Measurements from ENCODE around the gene MTERF4. TPM values are rescaled to one million over a fixed set of nuclear protein-coding genes. Genes with fewer than 3 reads are reported as not detected.

The MTERF4 gene
- total and polyA plus RNA-seq, 11 donors = 16.4 to 29.1 (median 23.0) TPM

GRCh38 chr2:241081190-241081642 lies 20.9 kb downstream of the MTERF4 start:
- Histone ChIP-seq H3K4me3 (no peak overlapping the region), H3K27ac (no peak overlapping the region), H3K4me1 (peaks cover 0 to 4% (median 0%) of the 10 kb centered on the region in 12 donors), H3K36me3 (peaks cover 0 to 25% (median 10%) of the 10 kb centered on the region in 9 donors), H3K27me3 (no peaks in the 10 kb centered on the region), H3K9me3 (no peaks in the 10 kb centered on the region)
- WGBS, 4 donors = 56 to 71% (median 63%) methylated on average over 9 of the region's 9 CpGs
- TF ChIP-seq CTCF (IDR thresholded peaks at IDR 0.05) (no peak), POLR2A (IDR thresholded peaks at IDR 0.05) (no peak)
- intact Hi-C loops (cut with DNase I) = loop anchor here in 1 of 10 donors (10.0 kb wide), 1 partner anchor 226 kb away; no protein-coding TSS in a partner anchor
- no peak for DNase-seq
- peak in 2 of 4 donors; percentile 12 to 44 for ATAC-seq

GRCh38 chr2:241080405-241081189 lies 21.5 kb downstream of the MTERF4 start:
- TF ChIP-seq CTCF (IDR thresholded peaks at IDR 0.05) (no peak), POLR2A (IDR thresholded peaks at IDR 0.05) (no peak)
- Histone ChIP-seq H3K4me3 (no peak overlapping the region), H3K27me3 (no peaks in the 10 kb centered on the region), H3K4me1 (peaks cover 0 to 4% (median 0%) of the 10 kb centered on the region in 12 donors), H3K27ac (no peak overlapping the region), H3K36me3 (peaks cover 0 to 21% (median 8%) of the 10 kb centered on the region in 9 donors), H3K9me3 (no peaks in the 10 kb centered on the region)
- WGBS, 4 donors = 79 to 86% (median 82%) methylated on average over 13 to 18 of the region's 18 CpGs
- intact Hi-C loops (cut with DNase I) = loop anchor here in 1 of 10 donors (10.0 kb wide), 1 partner anchor 226 kb away; no protein-coding TSS in a partner anchor
- peak in 1 of 4 donors; percentile 18 for ATAC-seq
- no peak for DNase-seq

- Histone ChIP-seq H3K9me3 (no peaks in the 10 kb centered on the region), H3K27me3 (no peaks in the 10 kb centered on the region), H3K4me1 (no peaks in the 10 kb centered on the region), H3K4me3 (no peak overlapping the region), H3K36me3 (peaks cover 0 to 53% (median 31%) of the 10 kb centered on the region in 9 donors), H3K27ac (no peak overlapping the region)
- 93 to 96% (median 94%) methylated on average over 16 of the region's 16 CpGs for WGBS, 4 donors
- intact Hi-C loops (cut with DNase I) = loop anchor here in 3 of 10 donors (5.0 to 10.0 kb wide), 3 partner anchors 220 to 582 kb away; no protein-coding TSS in a partner anchor
- ATAC-seq (no peak), DNase-seq (no peak)
- TF ChIP-seq CTCF (IDR thresholded peaks at IDR 0.05) (no peak), POLR2A (IDR thresholded peaks at IDR 0.05) (no peak)
Observed at GRCh38 chr2:241074901-241075540, 27.1 kb downstream of the MTERF4 start.
